Measurements from ENCODE around the gene SLC6A18.

SLC6A18 gene

DNA sequence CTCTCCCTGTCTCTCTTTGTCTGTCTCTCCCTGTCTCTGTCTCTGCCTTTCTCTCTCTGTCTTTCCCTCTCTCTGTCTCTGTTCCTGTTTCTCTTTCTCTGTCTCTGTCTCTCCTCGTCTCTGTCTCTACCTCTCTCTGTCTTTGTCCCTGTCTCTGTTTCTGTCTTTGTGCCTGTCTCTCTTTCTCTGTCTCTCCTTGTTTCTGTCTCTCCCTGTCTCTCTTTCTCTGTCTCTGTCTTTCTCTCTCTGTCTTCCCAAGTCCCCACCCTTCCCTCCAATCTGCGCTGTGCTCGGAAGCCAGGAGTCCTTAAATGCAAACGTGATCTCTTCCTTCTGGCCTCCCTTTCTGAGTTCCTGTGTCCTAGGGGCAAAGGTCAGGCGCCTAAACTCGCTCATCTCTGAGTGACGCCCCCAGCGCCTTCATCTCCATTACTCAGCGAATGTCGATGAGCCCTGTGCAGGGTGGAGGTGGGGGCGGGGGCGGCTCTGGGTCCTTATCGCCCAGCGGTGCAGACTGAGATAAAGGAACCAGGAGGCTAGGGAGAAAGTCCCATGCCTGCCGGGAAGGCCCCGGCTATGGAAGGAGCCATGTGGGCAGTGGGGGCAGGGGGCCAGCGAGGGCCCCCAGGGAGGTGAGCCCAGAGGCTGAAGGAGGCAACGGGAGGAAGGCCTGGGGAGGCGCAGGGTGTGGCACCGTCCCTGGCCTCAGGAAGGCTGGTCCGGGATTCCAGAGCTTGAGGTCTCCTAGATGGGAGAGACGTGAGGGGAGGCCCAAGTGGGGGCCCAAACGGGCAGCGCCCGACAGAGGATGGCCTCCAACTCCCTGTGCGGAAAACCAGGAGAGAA lies 25.3 kb upstream of the SLC6A18 start:
- no peak overlapping the region for H3K4me3 ChIP-seq (ENCODE audit: low read depth, low read length)
- TF ChIP-seq, protein P1, sequence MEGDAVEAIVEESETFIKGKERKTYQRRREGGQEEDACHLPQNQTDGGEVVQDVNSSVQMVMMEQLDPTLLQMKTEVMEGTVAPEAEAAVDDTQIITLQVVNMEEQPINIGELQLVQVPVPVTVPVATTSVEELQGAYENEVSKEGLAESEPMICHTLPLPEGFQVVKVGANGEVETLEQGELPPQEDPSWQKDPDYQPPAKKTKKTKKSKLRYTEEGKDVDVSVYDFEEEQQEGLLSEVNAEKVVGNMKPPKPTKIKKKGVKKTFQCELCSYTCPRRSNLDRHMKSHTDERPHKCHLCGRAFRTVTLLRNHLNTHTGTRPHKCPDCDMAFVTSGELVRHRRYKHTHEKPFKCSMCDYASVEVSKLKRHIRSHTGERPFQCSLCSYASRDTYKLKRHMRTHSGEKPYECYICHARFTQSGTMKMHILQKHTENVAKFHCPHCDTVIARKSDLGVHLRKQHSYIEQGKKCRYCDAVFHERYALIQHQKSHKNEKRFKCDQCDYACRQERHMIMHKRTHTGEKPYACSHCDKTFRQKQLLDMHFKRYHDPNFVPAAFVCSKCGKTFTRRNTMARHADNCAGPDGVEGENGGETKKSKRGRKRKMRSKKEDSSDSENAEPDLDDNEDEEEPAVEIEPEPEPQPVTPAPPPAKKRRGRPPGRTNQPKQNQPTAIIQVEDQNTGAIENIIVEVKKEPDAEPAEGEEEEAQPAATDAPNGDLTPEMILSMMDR (IDR thresholded peaks at IDR 0.05; ENCODE audit: low read depth, low read length, missing control alignments), result no peak
- DNase-seq (ENCODE audit: low read depth), result no peak

DNA sequence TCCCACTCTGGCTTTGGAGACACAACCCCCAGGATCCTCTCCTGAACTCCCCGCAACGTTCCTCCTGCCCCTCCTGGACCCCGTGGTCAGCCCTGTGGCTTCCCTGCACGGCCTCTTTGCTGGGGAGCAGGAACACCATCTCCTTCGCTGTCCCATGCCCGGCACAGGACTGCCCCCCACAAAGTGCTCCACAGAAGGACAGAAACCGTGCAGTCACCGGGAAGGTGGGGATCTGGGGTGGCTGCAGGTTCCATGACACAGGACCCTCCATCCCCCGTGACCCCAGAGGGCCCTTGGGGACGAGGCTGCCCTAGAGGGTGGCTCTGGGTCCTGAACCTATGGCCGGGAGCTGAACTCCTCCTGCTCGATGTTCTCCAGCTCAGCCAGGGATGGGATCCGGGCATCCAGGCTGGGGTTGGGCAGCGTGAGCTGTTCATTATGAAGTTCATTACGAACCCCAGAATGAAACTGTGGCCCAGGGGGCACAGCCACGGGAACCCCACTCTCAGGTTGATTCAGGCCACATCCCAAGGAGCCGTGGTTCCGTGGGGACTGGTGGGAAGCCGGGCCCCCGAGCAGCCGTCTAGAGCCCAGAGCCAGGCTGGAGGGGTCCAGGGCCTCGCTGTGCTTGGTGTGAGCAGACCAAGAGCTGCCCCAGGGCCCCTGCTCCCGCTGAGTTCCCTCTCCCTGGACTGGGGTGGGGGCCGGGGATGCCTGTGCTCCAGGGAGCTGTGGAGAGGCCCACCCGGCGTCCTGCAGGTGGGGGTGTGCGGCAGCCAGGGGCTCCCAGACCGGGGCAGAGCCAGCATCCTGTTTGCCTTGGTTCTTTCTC lies 24.5 kb upstream of the SLC6A18 start:
- TF ChIP-seq, protein P1 (IDR thresholded peaks at IDR 0.05; ENCODE audit: low read depth, low read length, missing control alignments), result no peak
- no peak for DNase-seq (ENCODE audit: low read depth)

DNA sequence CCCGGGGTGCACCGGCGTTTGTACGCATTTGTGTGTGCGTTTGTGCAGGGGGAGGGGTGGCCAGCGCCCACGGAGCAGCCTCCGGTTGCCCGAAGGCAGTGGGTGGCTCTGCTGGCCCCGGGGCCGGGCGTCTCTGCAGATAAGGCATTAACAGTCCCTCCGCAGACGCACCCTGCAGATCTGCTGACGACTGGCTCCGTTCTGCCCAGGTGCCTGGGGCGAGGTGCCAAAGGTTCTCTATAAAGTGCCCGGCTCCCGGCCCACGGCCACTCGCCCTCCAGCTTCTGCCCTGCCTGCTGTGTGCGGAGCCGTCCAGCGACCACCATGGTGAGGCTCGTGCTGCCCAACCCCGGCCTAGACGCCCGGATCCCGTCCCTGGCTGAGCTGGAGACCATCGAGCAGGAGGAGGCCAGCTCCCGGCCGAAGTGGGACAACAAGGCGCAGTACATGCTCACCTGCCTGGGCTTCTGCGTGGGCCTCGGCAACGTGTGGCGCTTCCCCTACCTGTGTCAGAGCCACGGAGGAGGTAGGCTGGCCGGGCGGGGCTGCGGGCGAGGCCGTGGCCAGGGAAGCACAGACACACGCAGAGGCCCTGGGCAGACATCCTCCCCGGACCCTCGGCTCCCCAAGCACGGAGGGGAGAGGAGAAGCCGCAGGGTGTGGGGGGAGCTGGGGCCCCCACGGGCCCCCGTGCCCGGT lies 23.7 kb upstream of the SLC6A18 start, which contains the start of gene SLC6A19:
SLC6A19 (plus strand) TSS at position 269 of the 699 bp plus-strand sequence; CDS start at position 325, 56 bp downstream.
- no peak for DNase-seq (ENCODE audit: low read depth)
- TF ChIP-seq, protein P1 (IDR thresholded peaks at IDR 0.05; ENCODE audit: low read depth, low read length, missing control alignments), result no peak
- H3K4me3 ChIP-seq (ENCODE audit: low read depth, low read length), result no peak within 1 kb of the TSS

More for the DNA sequence above, 24.5 kb upstream of the SLC6A18 start:
- H3K4me3 ChIP-seq (ENCODE audit: low read depth, low read length), result no peak overlapping the region

DNA sequence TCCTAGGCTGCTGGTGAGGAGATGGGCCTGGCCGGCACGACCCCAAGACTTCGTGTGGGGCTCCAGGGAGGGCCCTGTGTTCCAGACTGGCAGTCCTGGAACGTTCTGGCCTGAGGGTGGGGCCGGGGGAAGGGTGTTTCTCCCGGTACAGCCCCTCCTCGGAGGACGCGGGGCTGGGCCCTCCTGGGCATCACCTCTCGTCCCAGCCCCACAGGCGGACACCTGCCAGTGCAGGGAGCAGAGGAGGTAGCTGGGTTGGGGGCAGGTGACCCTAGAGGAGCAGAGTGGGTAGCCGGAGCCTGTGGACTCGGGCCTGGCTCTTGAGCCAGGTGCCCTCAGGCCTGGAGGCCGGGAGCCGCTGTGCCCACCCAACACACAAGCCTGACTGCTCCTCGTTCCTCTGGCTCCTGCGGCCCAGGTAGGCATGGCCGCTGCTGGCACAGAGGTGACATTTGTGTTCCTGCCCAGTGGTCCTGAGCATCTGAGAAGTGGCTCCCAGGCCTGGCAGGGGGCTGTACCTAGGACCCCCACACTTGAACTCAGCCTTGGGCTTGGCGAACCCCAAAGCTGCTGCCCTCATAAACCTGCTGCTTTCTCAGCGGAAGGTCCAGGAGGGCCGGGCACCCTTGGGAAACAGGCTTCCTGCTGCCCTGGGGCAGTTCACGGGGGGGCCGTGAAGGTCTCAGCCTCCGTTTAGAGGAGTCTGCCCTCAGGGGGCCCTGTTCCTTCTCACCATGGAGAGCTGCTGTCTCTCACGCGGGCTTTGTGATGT lies 23.0 kb upstream of the SLC6A18 start:
- no peak overlapping the region for H3K4me3 ChIP-seq (ENCODE audit: low read depth, low read length)
- TF ChIP-seq, protein P1 (IDR thresholded peaks at IDR 0.05; ENCODE audit: low read depth, low read length, missing control alignments), result no peak
- no peak for DNase-seq (ENCODE audit: low read depth)

DNA sequence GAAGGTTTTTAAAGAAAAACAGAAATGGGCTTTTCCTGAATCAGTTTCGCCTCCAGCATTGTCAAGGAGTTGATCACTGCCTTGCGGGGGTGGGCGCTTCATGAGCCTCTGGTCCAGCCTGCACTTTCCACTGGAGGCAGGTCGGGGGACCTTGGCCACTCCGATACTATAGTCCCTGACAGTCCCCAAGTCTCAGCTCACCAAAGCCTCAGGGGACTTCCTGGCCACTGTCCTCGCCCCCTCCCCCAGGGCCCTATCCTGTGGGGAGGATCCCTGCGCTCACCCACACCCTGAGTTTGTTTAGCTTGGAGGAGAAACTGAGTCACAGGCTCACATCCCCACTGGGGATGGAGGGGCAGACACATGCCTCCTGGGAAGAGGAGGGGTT lies 22.4 kb upstream of the SLC6A18 start:
- TF ChIP-seq, protein P1 (IDR thresholded peaks at IDR 0.05; ENCODE audit: low read depth, low read length, missing control alignments), result no peak
- no peak overlapping the region for H3K4me3 ChIP-seq (ENCODE audit: low read depth, low read length)

More for the DNA sequence above, 22.4 kb upstream of the SLC6A18 start:
- DNase-seq (ENCODE audit: low read depth), result no peak

Measured in GM12864 (cell line).